K562 (cell line): ENCODE results near the gene FCRLA. TPM values are rescaled to one million over a fixed set of nuclear protein-coding genes. Genes with fewer than 3 reads are reported as not detected.
A peak's percentile ranks its signal among the peaks of the same experiment; 100 is the strongest.

Source experiments
- CBX8 ChIP-seq: fragments of 200-600 bp; sonication (generic); IDR thresholded peaks from 2 replicates; pipeline ENCODE4 v1.6.1; 2012; ENCODE audit warnings: borderline replicate concordance, mixed run types, low read depth, mild to moderate bottlenecking, moderate library complexity, mixed read lengths, low read length, control low read depth, inconsistent platforms; ENCODE audit not compliant: poor library complexity, severe bottlenecking; ENCODE audit errors: extremely low read depth
- CHD4 ChIP-seq: fragments of 200-600 bp; sonication (generic); IDR thresholded peaks from 3 replicates; pipeline ENCODE4 v1.6.1; 2012; ENCODE audit warnings: low read depth, mild to moderate bottlenecking, mixed read lengths, low read length, inconsistent platforms; ENCODE audit not compliant: insufficient read depth, insufficient replicate concordance, poor library complexity, severe bottlenecking
- LARP7 ChIP-seq: fragments of 450-650 bp; IDR thresholded peaks from 2 replicates; pipeline ENCODE4 v1.6.1; 2016
- PCBP2 ChIP-seq: fragments of 200-400 bp; formaldehyde crosslinking; IDR thresholded peaks from 2 replicates; pipeline ENCODE4 v1.6.1; 2018; ENCODE audit warnings: low read length, low read depth, mild to moderate bottlenecking, moderate library complexity; ENCODE audit not compliant: poor library complexity, severe bottlenecking
- SLC30A9 ChIP-seq: fragments of 250-450 bp; sonication (Bioruptor Pico); IDR thresholded peaks from 2 replicates; pipeline ENCODE4 v1.8.0; 2022; ENCODE audit warnings: mild to moderate bottlenecking, moderate library complexity
- SMARCE1 ChIP-seq: fragments of 450-650 bp; IDR thresholded peaks from 2 replicates; pipeline ENCODE4 v1.7.1; 2016; ENCODE audit warnings: mild to moderate bottlenecking
- SRSF1 ChIP-seq: fragments of 200-400 bp; formaldehyde crosslinking; IDR thresholded peaks from 2 replicates; pipeline ENCODE4 v1.6.1; 2017; ENCODE audit warnings: mild to moderate bottlenecking, low read depth, low read length, moderate library complexity
- TBP ChIP-seq: optimal IDR thresholded peaks from 2 replicates; pipeline ENCODE3; 2011; ENCODE audit warnings: low read depth, low read length, improper control_type of control experiment
- YY1 ChIP-seq, 3 experiments: IDR thresholded peaks; 2 replicates each; pipeline ENCODE4 v1.6.1; 2011; ENCODE audit warnings: low read length in 2 of 3, mild to moderate bottlenecking in 2 of 3, moderate library complexity in 2 of 3, borderline replicate concordance in 1 of 3, control low read depth in 1 of 3, low read depth in 1 of 3; ENCODE audit not compliant: insufficient read depth in 3 of 3, insufficient replicate concordance in 2 of 3, control insufficient read depth in 1 of 3, insufficient read length in 1 of 3; ENCODE audit errors: extremely low read depth in 1 of 3
- ZFP36 ChIP-seq: fragments of 150-350 bp; IDR thresholded peaks from 2 replicates; pipeline ENCODE4 v1.6.1; 2018; ENCODE audit warnings: low read length, low read depth; ENCODE audit not compliant: partially characterized antibody
- ZNF165 ChIP-seq: fragments of 250-450 bp; sonication (Bioruptor Pico); IDR thresholded peaks from 2 replicates; pipeline ENCODE4 v1.4.0; 2020; ENCODE audit warnings: borderline replicate concordance
- ZNF23 ChIP-seq: fragments of 250-450 bp; sonication (Bioruptor Pico); IDR thresholded peaks from 2 replicates; pipeline ENCODE4 v1.4.0; 2020; ENCODE audit warnings: mild to moderate bottlenecking
- polyA plus RNA-seq, 8 experiments: library from polyadenylated mRNA; depleted of rRNA in 4 of 8; stranded (reverse) in 5 of 8; unstranded in 3 of 8; fragments of >200 nt; fragmentation: Nextera tagmentation in 2 of 8; fragmentation: Illumina TruSeq in 1 of 8; extraction: Ambion mirVana in 2 of 8; extraction: Trizol in 1 of 8; gene quantifications; 2 replicates each; pipeline versions ENCODE4 v1.2.1 to v1.2.3, GENCODE V29; 2011 to 2014; ENCODE audit warnings: inconsistent platforms in 1 of 8, missing spikeins in 1 of 8
- total RNA-seq, 7 experiments: library from RNA; depleted of rRNA in 6 of 7; stranded (reverse); fragments of >200 nt in 6 of 7; fragmentation: Illumina TruSeq in 2 of 7; extraction: Trizol in 2 of 7; gene quantifications; 2 replicates each; pipeline versions ENCODE4 v1.2.1 to v1.2.3, GENCODE V29; 2011 to 2021; ENCODE audit warnings: low replicate concordance in 1 of 7
- TF ChIP-seq, protein P1 (sequence below): fragments of 250-450 bp; sonication (Bioruptor Pico); IDR thresholded peaks from 2 replicates; pipeline ENCODE4 v1.5.0; 2021; ENCODE audit warnings: mild to moderate bottlenecking, borderline replicate concordance
- TF ChIP-seq, protein P2 (sequence below): fragments of 450-650 bp; formaldehyde crosslinking; IDR thresholded peaks from 2 replicates; pipeline ENCODE4 v1.4.0; 2022; ENCODE audit warnings: missing genetic modification characterization
- TF ChIP-seq, protein P3 (sequence below): sonication (generic); formaldehyde crosslinking; IDR thresholded peaks from 2 replicates; pipeline ENCODE4 v1.5.0; 2020; ENCODE audit warnings: missing genetic modification reagents
- TF ChIP-seq, protein P4 (sequence below): sonication (generic); formaldehyde crosslinking; IDR thresholded peaks from 2 replicates; pipeline ENCODE4 v1.8.0; 2023; ENCODE audit warnings: mild to moderate bottlenecking, missing genetic modification reagents

The FCRLA gene
- total and polyA plus RNA-seq, 9 of the 15 experiments (the other 6 are each of a cell fraction or from before 2014, with no cell fraction given) = 0.09 to 0.84 (median 0.44) TPM

DNA sequence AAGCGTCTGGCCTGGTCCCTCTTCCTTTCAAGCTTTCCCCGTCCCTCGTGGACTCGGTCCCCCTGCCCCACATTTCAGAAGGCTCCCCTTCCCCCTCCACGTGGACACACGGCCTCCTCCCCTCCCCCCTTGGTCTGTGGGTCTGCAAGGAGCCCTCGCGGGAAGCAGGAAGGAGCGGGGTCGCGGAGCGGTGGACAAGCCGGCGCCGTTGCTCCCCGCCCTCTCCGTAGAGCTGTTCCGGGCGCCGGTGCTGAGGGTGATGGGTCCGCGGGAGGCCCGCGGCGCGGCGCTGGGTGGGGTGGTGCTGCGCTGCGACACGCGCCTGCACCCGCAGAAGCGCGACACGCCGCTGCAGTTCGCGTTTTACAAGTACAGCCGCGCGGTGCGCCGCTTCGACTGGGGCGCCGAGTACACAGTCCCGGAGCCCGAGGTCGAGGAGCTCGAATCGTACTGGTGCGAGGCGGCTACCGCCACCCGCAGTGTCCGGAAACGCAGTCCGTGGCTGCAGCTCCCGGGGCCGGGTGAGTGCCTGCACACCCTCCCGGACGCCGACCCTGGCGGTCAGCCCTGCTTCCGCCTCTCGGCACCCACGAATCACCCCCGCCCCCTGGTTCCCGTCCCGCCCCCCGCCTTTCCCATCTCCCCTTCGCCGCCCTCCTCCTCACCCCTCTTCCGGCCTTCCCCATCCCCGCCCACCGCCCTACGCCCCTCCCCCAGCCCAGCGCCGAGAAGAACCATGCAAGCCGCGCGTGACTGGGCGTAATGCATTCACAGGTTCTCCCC, 19.6 kb downstream of the FCRLA start (continued):
- TF ChIP-seq SRSF1 (no peak; the same call in 1 of the 2 replicates), YY1 (IDR thresholded peaks at IDR 0.05; ENCODE audit: borderline replicate concordance in 1 of 3, control insufficient read depth in 1 of 3, extremely low read depth in 1 of 3, insufficient read depth in 3 of 3, insufficient read length in 1 of 3, insufficient replicate concordance in 2 of 3, low read depth in 1 of 3, low read length in 2 of 3) (peak in 2 of 3 experiments; percentile 71 to 75), LARP7 (0 out of 2 replicates have a peak, but pooled peaks have one; percentile 22), CHD4 (no peak), SLC30A9 (no peak), SMARCE1 (no peak), ZNF165 (no peak), TBP (peak; percentile 70), CBX8 (no peak), ZNF23 (CRISPR knock-in tag) (no peak), PCBP2 (no peak), ZFP36 (no peak)
- TF ChIP-seq, protein P1, sequence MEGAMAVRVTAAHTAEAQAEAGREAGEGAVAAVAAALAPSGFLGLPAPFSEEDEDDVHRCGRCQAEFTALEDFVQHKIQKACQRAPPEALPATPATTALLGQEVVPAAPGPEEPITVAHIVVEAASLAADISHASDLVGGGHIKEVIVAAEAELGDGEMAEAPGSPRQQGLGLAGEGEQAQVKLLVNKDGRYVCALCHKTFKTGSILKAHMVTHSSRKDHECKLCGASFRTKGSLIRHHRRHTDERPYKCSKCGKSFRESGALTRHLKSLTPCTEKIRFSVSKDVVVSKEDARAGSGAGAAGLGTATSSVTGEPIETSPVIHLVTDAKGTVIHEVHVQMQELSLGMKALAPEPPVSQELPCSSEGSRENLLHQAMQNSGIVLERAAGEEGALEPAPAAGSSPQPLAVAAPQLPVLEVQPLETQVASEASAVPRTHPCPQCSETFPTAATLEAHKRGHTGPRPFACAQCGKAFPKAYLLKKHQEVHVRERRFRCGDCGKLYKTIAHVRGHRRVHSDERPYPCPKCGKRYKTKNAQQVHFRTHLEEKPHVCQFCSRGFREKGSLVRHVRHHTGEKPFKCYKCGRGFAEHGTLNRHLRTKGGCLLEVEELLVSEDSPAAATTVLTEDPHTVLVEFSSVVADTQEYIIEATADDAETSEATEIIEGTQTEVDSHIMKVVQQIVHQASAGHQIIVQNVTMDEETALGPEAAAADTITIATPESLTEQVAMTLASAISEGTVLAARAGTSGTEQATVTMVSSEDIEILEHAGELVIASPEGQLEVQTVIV = no peak
- TF ChIP-seq, protein P2, sequence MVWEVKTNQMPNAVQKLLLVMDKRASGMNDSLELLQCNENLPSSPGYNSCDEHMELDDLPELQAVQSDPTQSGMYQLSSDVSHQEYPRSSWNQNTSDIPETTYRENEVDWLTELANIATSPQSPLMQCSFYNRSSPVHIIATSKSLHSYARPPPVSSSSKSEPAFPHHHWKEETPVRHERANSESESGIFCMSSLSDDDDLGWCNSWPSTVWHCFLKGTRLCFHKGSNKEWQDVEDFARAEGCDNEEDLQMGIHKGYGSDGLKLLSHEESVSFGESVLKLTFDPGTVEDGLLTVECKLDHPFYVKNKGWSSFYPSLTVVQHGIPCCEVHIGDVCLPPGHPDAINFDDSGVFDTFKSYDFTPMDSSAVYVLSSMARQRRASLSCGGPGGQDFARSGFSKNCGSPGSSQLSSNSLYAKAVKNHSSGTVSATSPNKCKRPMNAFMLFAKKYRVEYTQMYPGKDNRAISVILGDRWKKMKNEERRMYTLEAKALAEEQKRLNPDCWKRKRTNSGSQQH (CRISPR knock-in tag) = no peak
- TF ChIP-seq, protein P3, sequence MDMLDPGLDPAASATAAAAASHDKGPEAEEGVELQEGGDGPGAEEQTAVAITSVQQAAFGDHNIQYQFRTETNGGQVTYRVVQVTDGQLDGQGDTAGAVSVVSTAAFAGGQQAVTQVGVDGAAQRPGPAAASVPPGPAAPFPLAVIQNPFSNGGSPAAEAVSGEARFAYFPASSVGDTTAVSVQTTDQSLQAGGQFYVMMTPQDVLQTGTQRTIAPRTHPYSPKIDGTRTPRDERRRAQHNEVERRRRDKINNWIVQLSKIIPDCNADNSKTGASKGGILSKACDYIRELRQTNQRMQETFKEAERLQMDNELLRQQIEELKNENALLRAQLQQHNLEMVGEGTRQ (CRISPR knock-in tag) = 0 out of 2 replicates have a peak, but pooled peaks have one; percentile 14
- TF ChIP-seq, protein P4, sequence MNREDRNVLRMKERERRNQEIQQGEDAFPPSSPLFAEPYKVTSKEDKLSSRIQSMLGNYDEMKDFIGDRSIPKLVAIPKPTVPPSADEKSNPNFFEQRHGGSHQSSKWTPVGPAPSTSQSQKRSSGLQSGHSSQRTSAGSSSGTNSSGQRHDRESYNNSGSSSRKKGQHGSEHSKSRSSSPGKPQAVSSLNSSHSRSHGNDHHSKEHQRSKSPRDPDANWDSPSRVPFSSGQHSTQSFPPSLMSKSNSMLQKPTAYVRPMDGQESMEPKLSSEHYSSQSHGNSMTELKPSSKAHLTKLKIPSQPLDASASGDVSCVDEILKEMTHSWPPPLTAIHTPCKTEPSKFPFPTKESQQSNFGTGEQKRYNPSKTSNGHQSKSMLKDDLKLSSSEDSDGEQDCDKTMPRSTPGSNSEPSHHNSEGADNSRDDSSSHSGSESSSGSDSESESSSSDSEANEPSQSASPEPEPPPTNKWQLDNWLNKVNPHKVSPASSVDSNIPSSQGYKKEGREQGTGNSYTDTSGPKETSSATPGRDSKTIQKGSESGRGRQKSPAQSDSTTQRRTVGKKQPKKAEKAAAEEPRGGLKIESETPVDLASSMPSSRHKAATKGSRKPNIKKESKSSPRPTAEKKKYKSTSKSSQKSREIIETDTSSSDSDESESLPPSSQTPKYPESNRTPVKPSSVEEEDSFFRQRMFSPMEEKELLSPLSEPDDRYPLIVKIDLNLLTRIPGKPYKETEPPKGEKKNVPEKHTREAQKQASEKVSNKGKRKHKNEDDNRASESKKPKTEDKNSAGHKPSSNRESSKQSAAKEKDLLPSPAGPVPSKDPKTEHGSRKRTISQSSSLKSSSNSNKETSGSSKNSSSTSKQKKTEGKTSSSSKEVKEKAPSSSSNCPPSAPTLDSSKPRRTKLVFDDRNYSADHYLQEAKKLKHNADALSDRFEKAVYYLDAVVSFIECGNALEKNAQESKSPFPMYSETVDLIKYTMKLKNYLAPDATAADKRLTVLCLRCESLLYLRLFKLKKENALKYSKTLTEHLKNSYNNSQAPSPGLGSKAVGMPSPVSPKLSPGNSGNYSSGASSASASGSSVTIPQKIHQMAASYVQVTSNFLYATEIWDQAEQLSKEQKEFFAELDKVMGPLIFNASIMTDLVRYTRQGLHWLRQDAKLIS = peak; percentile 58; the same call in 1 of the 2 replicates
